HepG2 (cell line): ENCODE measurements around the gene ADCY7. TPM values are rescaled to one million over a fixed set of nuclear protein-coding genes. Genes with fewer than 3 reads are reported as not detected.
A peak's percentile ranks its signal among the peaks of the same experiment; 100 is the strongest.

Experiments
- ATAC-seq: fragments of 200-7000 bp; cut with Tn5 transposase; 3 replicates; pipeline ENCODE4 v1.9.1; 2020; ENCODE audit warnings: mild to moderate bottlenecking, moderate library complexity
- BruUV-seq: library from RNA; stranded (reverse); fragments of 400-500 nt; replicated peaks from 2 replicates; lab custom pipeline; 2021; lab: Mats Ljungman, UMichigan
- CTCF ChIA-PET: fragments of 300-600 bp; formaldehyde crosslinking; extraction: SDS; loops from one replicate; lab custom pipeline; 2021; ENCODE audit warnings: low total read pairs, inconsistent platforms, low intra/inter-chr PET ratio; lab: Yijun Ruan, JAX
- POLR2A ChIA-PET: fragments of 350-600 bp; sonication (Branson Sonifier 250); formaldehyde crosslinking; loops from one replicate; lab custom pipeline; 2020; ENCODE audit warnings: antibody characterized with exemption, inconsistent platforms; lab: Yijun Ruan, JAX
- DNase-seq: peaks from one replicate; pipeline ENCODE4 v3.0.0-alpha.2; 2015; ENCODE audit warnings: low spot score
- FAIRE-seq: peaks from 3 replicates; lab custom pipeline; 2011; peaks lifted over from hg19 to GRCh38; lab: Jason Lieb, UNC
- H2AFZ ChIP-seq: one replicate; pipeline ENCODE4 v1.6.1; 2011; ENCODE audit warnings: low read length, inconsistent platforms
- H3K27ac ChIP-seq: fragments of 300-600 bp; 3 replicates; pipeline ENCODE4 v1.8.0; 2011; ENCODE audit warnings: mixed run types, mild to moderate bottlenecking, mixed read lengths, low read length, inconsistent platforms; ENCODE audit not compliant: insufficient read depth; ENCODE audit errors: extremely low read length
- H3K27me3 ChIP-seq, 2 experiments: fragments of 200-600 bp in 1 of 2; 2 replicates in 1 of 2; 3 replicates in 1 of 2; pipeline versions ENCODE4 v1.6.0 to v1.8.0; 2011; ENCODE audit warnings: low read length in 2 of 2, mild to moderate bottlenecking in 2 of 2, moderate library complexity in 2 of 2, inconsistent platforms in 1 of 2; ENCODE audit not compliant: insufficient read depth in 2 of 2, control insufficient read depth in 1 of 2
- H3K36me3 ChIP-seq, 2 experiments: fragments of 200-600 bp in 1 of 2; replicated peaks in 1 of 2; 2 replicates in 1 of 2; 3 replicates in 1 of 2; pipeline versions ENCODE4 v1.5.1 to v1.8.0; 2011; ENCODE audit warnings: low read length in 2 of 2, inconsistent platforms in 1 of 2; ENCODE audit not compliant: insufficient read depth in 2 of 2, control insufficient read depth in 1 of 2
- H3K4me1 ChIP-seq: 2 replicates; pipeline ENCODE4 v1.5.1; 2012; ENCODE audit warnings: low read length, inconsistent platforms; ENCODE audit not compliant: insufficient read depth
- H3K4me2 ChIP-seq: 2 replicates; pipeline ENCODE4 v1.6.0; 2011; ENCODE audit warnings: low read depth, low read length, inconsistent platforms
- H3K4me3 ChIP-seq, 3 experiments: fragments of 200-600 bp in 1 of 3; sonication (generic), shearing (Covaris generic) in 1 of 3; replicated peaks in 1 of 3; 2 replicates each; pipeline ENCODE4 v1.5.1; 2011 to 2016; ENCODE audit warnings: low read length in 3 of 3, inconsistent platforms in 2 of 3, low read depth in 2 of 3, mild to moderate bottlenecking in 2 of 3, control low read depth in 1 of 3, mixed read lengths in 1 of 3; ENCODE audit not compliant: insufficient read depth in 1 of 3
- H3K79me2 ChIP-seq: one replicate; pipeline ENCODE4 v1.6.1; 2011; ENCODE audit warnings: low read length, inconsistent platforms; ENCODE audit not compliant: insufficient read depth
- H3K9ac ChIP-seq: 2 replicates; pipeline ENCODE4 v1.6.0; 2011; ENCODE audit warnings: mild to moderate bottlenecking, low read depth, low read length, inconsistent platforms; ENCODE audit not compliant: insufficient read depth
- H3K9me3 ChIP-seq: 2 replicates; pipeline ENCODE4 v1.5.1; 2012; ENCODE audit warnings: mild to moderate bottlenecking, low read length
- H4K20me1 ChIP-seq: 2 replicates; pipeline ENCODE4 v1.6.0; 2011; ENCODE audit warnings: inconsistent platforms, mild to moderate bottlenecking, low read length, moderate library complexity; ENCODE audit not compliant: insufficient read depth
- ARNT2 ChIP-seq: sonication (generic); formaldehyde crosslinking; IDR thresholded peaks from 2 replicates; pipeline ENCODE4 v1.8.0; 2022; ENCODE audit warnings: mild to moderate bottlenecking, low read depth, missing genetic modification reagents, moderate library complexity
- MTA1 ChIP-seq: sonication (generic); formaldehyde crosslinking; IDR thresholded peaks from 2 replicates; pipeline ENCODE4 v1.4.0; 2020; ENCODE audit warnings: missing genetic modification reagents, mild to moderate bottlenecking, borderline replicate concordance
- PPARG ChIP-seq: conservative IDR thresholded peaks from 2 replicates; pipeline ENCODE4 v1.6.1; 2016; ENCODE audit warnings: missing biosample characterization, missing genetic modification reagents
- THAP8 ChIP-seq: sonication (generic); formaldehyde crosslinking; IDR thresholded peaks from 2 replicates; pipeline ENCODE4 v1.5.1; 2020; ENCODE audit warnings: missing genetic modification reagents, mild to moderate bottlenecking, borderline replicate concordance
- ZBED4 ChIP-seq: sonication (generic); formaldehyde crosslinking; IDR thresholded peaks from 2 replicates; pipeline ENCODE4 v1.4.0; 2020; ENCODE audit warnings: missing genetic modification reagents, borderline replicate concordance
- ZEB1 ChIP-seq: IDR thresholded peaks from 2 replicates; pipeline ENCODE4 v1.6.1; 2012; ENCODE audit warnings: mild to moderate bottlenecking, low read depth, inconsistent platforms; ENCODE audit not compliant: insufficient replicate concordance
- ZFP62 ChIP-seq: sonication (generic); formaldehyde crosslinking; IDR thresholded peaks from 2 replicates; pipeline ENCODE4 v1.4.0; 2020; ENCODE audit warnings: missing genetic modification reagents
- ZNF264 ChIP-seq: sonication (generic); formaldehyde crosslinking; IDR thresholded peaks from 2 replicates; pipeline ENCODE4 v1.4.0; 2020; ENCODE audit warnings: missing genetic modification reagents
- ZNF451 ChIP-seq: sonication (generic); formaldehyde crosslinking; IDR thresholded peaks from 2 replicates; pipeline ENCODE4 v1.5.0; 2020; ENCODE audit warnings: mild to moderate bottlenecking, missing genetic modification reagents
- WGBS: methylation state at CpG from one replicate; pipeline ENCODE4 v1.1.6; 2017; ENCODE audit warnings: low lambda C conversion rate; 5-methylcytosine and 5-hydroxymethylcytosine counted together
- in situ Hi-C: cut with HindIII; loops from 2 replicates; pipeline ENCODE4 v1.10.0; 2017; ENCODE audit warnings: low pct_unique_long_range_greater_than_20kb; ENCODE audit not compliant: extremely low pct_ligation_motif_present
- intact Hi-C: fragments of 100-400 bp; cut with micrococcal nuclease; formaldehyde crosslinking; loops from one replicate; pipeline ENCODE4 v1.10.0; 2022; ENCODE audit not compliant: unreplicated experiment
- polyA plus RNA-seq, 8 experiments: library from polyadenylated mRNA; depleted of rRNA in 3 of 8; stranded (reverse) in 7 of 8; unstranded in 1 of 8; fragments of >200 nt; fragmentation: Illumina TruSeq in 4 of 8; extraction: Trizol in 4 of 8; gene quantifications; 2 replicates each; pipeline versions ENCODE4 v1.2.1 to v1.2.3, GENCODE V29; 2011 to 2016; ENCODE audit warnings: low read depth in 4 of 8, missing spikeins in 1 of 8, mixed read lengths in 1 of 8; ENCODE audit not compliant: insufficient read depth in 1 of 8
- total RNA-seq, 5 experiments: library from RNA; depleted of rRNA; stranded (reverse); fragments of >200 nt; fragmentation: Illumina TruSeq; extraction: Trizol; gene quantifications; 2 replicates each; pipeline ENCODE4 v1.2.3, GENCODE V29; 2016; ENCODE audit warnings: low read depth in 1 of 5
- TF ChIP-seq, protein P1 (sequence below): sonication (generic); formaldehyde crosslinking; IDR thresholded peaks from 2 replicates; pipeline ENCODE4 v1.4.0; 2020; ENCODE audit warnings: missing genetic modification reagents
- TF ChIP-seq, protein P2 (sequence below): sonication (generic); formaldehyde crosslinking; IDR thresholded peaks from 2 replicates; pipeline ENCODE4 v1.5.0; 2020; ENCODE audit warnings: missing genetic modification reagents, mild to moderate bottlenecking, borderline replicate concordance
- TF ChIP-seq, protein P3 (sequence below): sonication (generic); formaldehyde crosslinking; IDR thresholded peaks from 2 replicates; pipeline ENCODE4 v1.4.0; 2020; ENCODE audit warnings: missing genetic modification reagents

The ADCY7 gene
- total and polyA plus RNA-seq, 2 of the 13 experiments (the other 11 are each of a cell fraction or from before 2014, with no cell fraction given): 2.2 to 4.3 TPM

DNA sequence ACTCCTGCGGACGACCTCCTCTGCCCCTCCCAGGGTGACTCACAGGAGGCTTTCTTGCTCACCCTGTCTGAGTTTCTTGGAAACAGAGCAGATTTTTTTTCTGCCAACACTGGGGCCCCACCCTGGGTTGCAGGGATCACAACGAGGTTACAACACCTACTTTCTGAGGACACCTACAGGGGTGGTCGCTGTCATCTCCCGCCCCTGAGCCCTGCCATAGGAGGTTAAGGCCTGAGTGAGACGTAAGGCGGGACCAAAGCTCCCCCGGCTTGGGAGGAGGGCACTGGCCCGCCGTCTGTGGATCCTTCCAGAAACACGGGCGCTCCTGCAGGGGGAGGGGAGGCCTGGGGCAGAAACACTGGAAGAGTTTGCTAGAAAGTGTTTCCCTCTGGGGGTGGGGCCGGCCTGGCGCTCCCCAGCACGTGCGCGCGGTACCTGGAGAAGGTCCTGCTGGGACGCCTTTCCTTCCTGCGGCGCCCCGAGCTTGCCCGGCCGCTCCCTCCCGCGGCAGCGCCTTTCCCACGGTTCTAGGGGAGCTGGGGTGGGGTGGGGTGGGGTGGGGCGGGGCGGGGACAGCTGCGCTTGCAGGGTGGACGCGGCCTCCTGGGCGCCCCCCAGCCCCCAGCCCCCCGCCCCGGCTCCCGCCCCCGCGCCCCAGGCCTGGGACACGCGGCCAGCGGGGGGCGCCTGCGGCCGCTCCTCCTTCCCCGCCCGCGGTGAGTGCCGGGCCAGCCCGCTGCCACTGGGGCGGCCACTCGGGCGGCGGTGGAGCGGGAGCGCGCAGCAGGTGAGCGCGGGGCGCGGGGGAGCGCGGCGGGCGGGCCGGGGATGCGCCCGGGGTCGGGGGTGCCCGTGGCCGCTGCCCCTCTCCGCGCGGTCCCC, 20.7 kb upstream of the ADCY7 start:
- FAIRE-seq (peak; percentile 26), ATAC-seq (peak; percentile 67), DNase-seq (peak; percentile 16)
- H3K4me2 ChIP-seq: peak overlapping the region; percentile 89
- no TSS peak for BruUV-seq
- intact Hi-C loops (loop anchor here (5.0 to 10.0 kb wide), 2 partner anchors 112 to 419 kb away; no protein-coding TSS in a partner anchor), in situ Hi-C loops (loop anchor here (10.0 kb wide), 1 partner anchor 119 kb away; the partner anchor contains the start of gene BRD7)
- no peak overlapping the region for H2AFZ ChIP-seq
- WGBS: under 1% methylated on average over 18 of the region's 74 CpGs
- peaks cover 0 to 29% of the 10 kb centered on the region in 2 experiments; a peak in 4 of 5 replicates for H3K27me3 ChIP-seq
- H3K27ac ChIP-seq: no peak overlapping the region
- no peaks in the 10 kb centered on the region for H3K79me2 ChIP-seq
- H3K4me1 ChIP-seq: peaks cover 25% of the 10 kb centered on the region
- ChIA-PET POLR2A (interaction anchor here (1.1 kb wide), 1 partner anchor 15 kb away, joined by 3 read pairs; no protein-coding TSS in a partner anchor), CTCF (interaction anchor here (0.8 kb wide), 1 partner anchor 65 kb away, joined by 3 read pairs; no protein-coding TSS in a partner anchor)
- no peaks in the 10 kb centered on the region for H3K9me3 ChIP-seq
- no peaks in the 10 kb centered on the region for H3K36me3 ChIP-seq
- H3K4me3 ChIP-seq: peak overlapping the region; percentile 79 to 85 (median 81)
- H3K9ac ChIP-seq: peak overlapping the region; percentile 58
- no peaks in the 10 kb centered on the region for H4K20me1 ChIP-seq
- TF ChIP-seq, protein P1, sequence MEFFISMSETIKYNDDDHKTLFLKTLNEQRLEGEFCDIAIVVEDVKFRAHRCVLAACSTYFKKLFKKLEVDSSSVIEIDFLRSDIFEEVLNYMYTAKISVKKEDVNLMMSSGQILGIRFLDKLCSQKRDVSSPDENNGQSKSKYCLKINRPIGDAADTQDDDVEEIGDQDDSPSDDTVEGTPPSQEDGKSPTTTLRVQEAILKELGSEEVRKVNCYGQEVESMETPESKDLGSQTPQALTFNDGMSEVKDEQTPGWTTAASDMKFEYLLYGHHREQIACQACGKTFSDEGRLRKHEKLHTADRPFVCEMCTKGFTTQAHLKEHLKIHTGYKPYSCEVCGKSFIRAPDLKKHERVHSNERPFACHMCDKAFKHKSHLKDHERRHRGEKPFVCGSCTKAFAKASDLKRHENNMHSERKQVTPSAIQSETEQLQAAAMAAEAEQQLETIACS (CRISPR knock-in tag): peak; percentile 82
- TF ChIP-seq PPARG (CRISPR knock-in tag) (no peak), ZEB1 (peak; percentile 17), MTA1 (CRISPR knock-in tag) (peak; percentile 30; the same call in 1 of the 2 replicates), ZBED4 (CRISPR knock-in tag) (no peak), ZFP62 (no peak), ARNT2 (CRISPR knock-in tag) (peak; percentile 27), ZNF264 (no peak), THAP8 (CRISPR knock-in tag) (no peak), ZNF451 (CRISPR knock-in tag) (0 out of 2 replicates have a peak, but pooled peaks have one; percentile 30)
- TF ChIP-seq, protein P2, sequence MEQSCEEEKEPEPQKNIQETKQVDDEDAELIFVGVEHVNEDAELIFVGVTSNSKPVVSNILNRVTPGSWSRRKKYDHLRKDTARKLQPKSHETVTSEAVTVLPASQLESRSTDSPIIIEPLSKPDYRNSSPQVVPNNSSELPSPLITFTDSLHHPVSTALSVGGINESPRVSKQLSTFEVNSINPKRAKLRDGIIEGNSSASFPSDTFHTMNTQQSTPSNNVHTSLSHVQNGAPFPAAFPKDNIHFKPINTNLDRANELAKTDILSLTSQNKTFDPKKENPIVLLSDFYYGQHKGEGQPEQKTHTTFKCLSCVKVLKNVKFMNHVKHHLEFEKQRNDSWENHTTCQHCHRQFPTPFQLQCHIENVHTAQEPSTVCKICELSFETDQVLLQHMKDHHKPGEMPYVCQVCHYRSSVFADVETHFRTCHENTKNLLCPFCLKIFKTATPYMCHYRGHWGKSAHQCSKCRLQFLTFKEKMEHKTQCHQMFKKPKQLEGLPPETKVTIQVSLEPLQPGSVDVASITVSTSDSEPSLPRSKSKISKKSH: peak; percentile 59; the same call in 1 of the 2 replicates
- TF ChIP-seq, protein P3, sequence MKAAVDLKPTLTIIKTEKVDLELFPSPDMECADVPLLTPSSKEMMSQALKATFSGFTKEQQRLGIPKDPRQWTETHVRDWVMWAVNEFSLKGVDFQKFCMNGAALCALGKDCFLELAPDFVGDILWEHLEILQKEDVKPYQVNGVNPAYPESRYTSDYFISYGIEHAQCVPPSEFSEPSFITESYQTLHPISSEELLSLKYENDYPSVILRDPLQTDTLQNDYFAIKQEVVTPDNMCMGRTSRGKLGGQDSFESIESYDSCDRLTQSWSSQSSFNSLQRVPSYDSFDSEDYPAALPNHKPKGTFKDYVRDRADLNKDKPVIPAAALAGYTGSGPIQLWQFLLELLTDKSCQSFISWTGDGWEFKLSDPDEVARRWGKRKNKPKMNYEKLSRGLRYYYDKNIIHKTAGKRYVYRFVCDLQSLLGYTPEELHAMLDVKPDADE (CRISPR knock-in tag): 0 out of 2 replicates have a peak, but pooled peaks have one; percentile 4
